Uterus (tissue), 4 donors: ENCODE results near the gene KPNA3. TPM values are rescaled to one million over a fixed set of nuclear protein-coding genes. Genes with fewer than 3 reads are reported as not detected.

Source experiments
- DNase-seq, 2 donors: peaks; one replicate each; pipeline ENCODE4 v3.0.0-alpha.2; 2019 to 2020
- H3K27ac ChIP-seq, 2 donors: fragments of 200-600 bp; sonication (generic); 1 replicate in 1 of 2; 2 replicates in 1 of 2; pipeline ENCODE4 v1.5.1; 2016 to 2018
- H3K27me3 ChIP-seq, 2 donors: fragments of 200-600 bp; sonication (generic); one replicate each; pipeline ENCODE4 v1.5.1; 2018 to 2019; ENCODE audit warnings: control low read depth in 1 of 2
- H3K36me3 ChIP-seq, 2 donors: fragments of 200-600 bp; sonication (generic); one replicate each; pipeline ENCODE4 v1.5.1; 2019; ENCODE audit warnings: control low read depth in 1 of 2
- H3K4me1 ChIP-seq, 2 donors: fragments of 200-600 bp; sonication (generic); one replicate each; pipeline ENCODE4 v1.5.1; 2018 to 2019; ENCODE audit warnings: control low read depth in 1 of 2
- H3K4me3 ChIP-seq, 2 donors: fragments of 200-600 bp; sonication (generic); 1 replicate in 1 of 2; 2 replicates in 1 of 2; pipeline ENCODE4 v1.5.1; 2018 to 2019; ENCODE audit warnings: mild to moderate bottlenecking in 1 of 2
- H3K9me3 ChIP-seq, 2 donors: fragments of 200-600 bp; sonication (generic); one replicate each; pipeline ENCODE4 v1.5.1; 2019; ENCODE audit warnings: control low read depth in 1 of 2
- CTCF ChIP-seq, 4 experiments: fragments of 200-600 bp in 2 of 4; fragments of 450-650 bp in 2 of 4; sonication (generic) in 2 of 4; IDR thresholded peaks; one replicate each; pipeline ENCODE4 v1.5.1; 2016 to 2019; ENCODE audit warnings: antibody characterized with exemption in 4 of 4, mild to moderate bottlenecking in 2 of 4, moderate library complexity in 1 of 4
- POLR2A ChIP-seq, 2 donors: fragments of 450-650 bp; IDR thresholded peaks; one replicate each; pipeline ENCODE4 v1.6.1; 2016; ENCODE audit warnings: antibody characterized with exemption in 2 of 2, mild to moderate bottlenecking in 1 of 2, moderate library complexity in 1 of 2
- intact Hi-C: fragments of 100-400 bp; cut with DNase I; formaldehyde crosslinking; loops from one replicate; pipeline ENCODE4 v1.15.1; 2023; ENCODE audit warnings: low total_unique reads
- total RNA-seq, 4 donors: library from RNA; depleted of rRNA in 3 of 4; stranded (reverse); fragments of >200 nt in 3 of 4; gene quantifications; one replicate each; pipeline versions ENCODE4 v1.1.0 to v1.2.4, GENCODE V29; 2014 to 2023
- donor health status: DM: yes; HTN: yes; CAD: no.

Gene KPNA3
- total RNA-seq, 4 donors from 2014 or later = 9.1 to 49.2 (median 30.3) TPM

DNA sequence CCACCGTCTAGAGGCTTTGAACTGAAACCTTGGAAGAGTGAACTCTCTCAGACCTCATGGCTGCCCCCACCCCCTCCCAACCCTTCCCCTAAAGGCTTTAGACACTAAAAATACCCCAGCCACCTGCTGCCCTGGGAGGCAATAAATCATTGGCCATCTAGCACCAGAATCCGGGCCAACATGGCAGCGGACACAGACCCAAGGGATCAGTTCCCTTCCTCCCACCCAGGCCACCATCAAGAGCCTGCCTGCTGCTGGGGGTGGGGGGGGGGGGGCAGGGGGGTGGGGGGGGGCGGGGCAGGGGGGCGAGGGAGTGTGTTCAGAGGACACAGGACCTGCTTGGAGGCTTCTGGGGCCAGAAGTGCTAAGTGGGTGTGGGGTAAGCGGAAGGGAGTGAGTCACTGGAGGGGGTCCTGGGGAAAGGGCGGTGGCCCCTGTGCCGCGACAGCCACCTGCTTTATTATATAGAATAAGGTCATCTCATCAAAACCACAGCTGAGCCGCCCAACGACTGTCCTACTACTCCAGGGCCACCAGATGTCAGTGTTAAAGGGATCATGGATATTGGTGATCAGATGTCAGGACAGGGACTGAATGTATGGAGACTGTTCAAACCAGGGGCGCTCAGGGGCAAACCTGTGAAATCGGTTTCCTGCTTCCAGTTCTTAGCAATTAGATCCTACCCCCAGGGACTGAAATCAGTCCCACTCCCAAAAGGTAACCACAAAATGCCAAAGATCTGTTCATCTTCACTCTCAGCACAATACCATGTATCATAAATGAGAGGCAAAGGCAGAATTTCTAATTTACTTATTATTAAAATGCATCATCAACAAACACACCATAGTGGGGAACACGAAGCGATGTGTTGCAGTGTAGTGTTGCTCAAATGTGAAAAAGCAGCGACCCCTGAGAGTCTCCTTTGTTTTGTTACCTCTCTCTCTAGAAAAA, 139.9 kb downstream of the KPNA3 start:
- Histone ChIP-seq H3K9me3 (no peaks in the 10 kb centered on the region), H3K4me1 (no peaks in the 10 kb centered on the region), H3K27me3 (no peaks in the 10 kb centered on the region), H3K36me3 (no peaks in the 10 kb centered on the region), H3K27ac (no peak overlapping the region), H3K4me3 (no peak overlapping the region)
- TF ChIP-seq CTCF (IDR thresholded peaks at IDR 0.05) = peak in 2 of 4 experiments; percentile 7 to 16
- TF ChIP-seq POLR2A (IDR thresholded peaks at IDR 0.05) = no peak
- intact Hi-C loops = no loop called here
- DNase-seq = no peak

DNA sequence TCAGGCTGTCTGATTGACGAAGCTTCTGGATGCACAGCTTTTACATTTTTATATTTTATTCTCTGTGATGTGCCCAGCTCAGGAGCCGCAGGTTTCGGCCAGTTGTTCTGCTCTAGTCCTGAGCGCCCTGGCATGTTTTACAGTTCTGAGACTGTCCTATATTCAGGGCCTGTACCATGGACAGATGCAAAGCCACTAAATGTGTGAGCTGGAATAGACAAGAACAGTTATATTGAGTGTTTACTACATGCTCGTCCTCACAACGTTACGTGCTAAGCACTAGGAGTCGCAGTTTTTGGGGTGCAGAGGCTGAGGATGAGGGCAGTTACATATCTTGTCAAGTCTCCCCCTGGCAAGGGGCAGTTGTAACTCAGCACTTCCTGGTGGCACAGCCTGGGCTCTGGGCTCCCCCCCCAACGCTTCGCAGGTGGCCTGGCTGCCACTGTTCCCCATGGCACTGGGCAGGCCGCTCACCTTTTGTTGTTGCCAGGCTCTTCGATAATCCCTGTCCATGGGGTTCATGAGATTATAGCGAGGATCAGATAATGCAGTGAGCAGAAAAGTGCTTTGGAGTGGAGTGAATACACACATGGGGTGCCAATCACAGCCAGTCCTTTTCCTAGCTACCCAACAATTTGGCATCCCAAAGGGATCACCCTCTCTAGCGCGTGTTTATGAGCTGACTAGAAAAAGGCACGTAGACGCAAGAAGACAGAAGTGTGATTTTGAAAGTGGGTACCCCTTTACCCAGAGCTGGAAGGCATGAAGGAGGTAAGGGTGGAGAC, 140.7 kb downstream of the KPNA3 start:
- no peak overlapping the region for H3K27ac ChIP-seq
- no peaks in the 10 kb centered on the region for H3K4me1 ChIP-seq
- H3K27me3 ChIP-seq = no peaks in the 10 kb centered on the region
- intact Hi-C loops = no loop called here
- TF ChIP-seq CTCF (IDR thresholded peaks at IDR 0.05) (no peak), POLR2A (IDR thresholded peaks at IDR 0.05) (no peak)
- no peak overlapping the region for H3K4me3 ChIP-seq
- DNase-seq = no peak
- no peaks in the 10 kb centered on the region for H3K36me3 ChIP-seq
- no peaks in the 10 kb centered on the region for H3K9me3 ChIP-seq

GRCh38 chr13:49649963-49650312, 142.5 kb downstream of the KPNA3 start:
- intact Hi-C loops = no loop called here
- DNase-seq = no peak
- Histone ChIP-seq H3K36me3 (no peaks in the 10 kb centered on the region), H3K27ac (no peak overlapping the region), H3K4me3 (no peak overlapping the region), H3K4me1 (no peaks in the 10 kb centered on the region), H3K27me3 (no peaks in the 10 kb centered on the region), H3K9me3 (no peaks in the 10 kb centered on the region)
- TF ChIP-seq CTCF (IDR thresholded peaks at IDR 0.05) (no peak), POLR2A (IDR thresholded peaks at IDR 0.05) (no peak)

Other genes starting within 250 kb of the KPNA3 start
- 10 to 100 TPM in 3 of 4 donors, 1 to 10 TPM in 1; 4.4 to 24.6 (median 19.1) TPM for gene RCBTB1, start 207.1 kb downstream of the KPNA3 start, total RNA-seq
- 1 to 10 TPM in 2 of 4 donors, under 1 TPM in 1, not detected in 1; 0.21 to 1.5 (median 1.2) TPM for gene ARL11, start 164.2 kb downstream of the KPNA3 start, total RNA-seq
- 10 to 100 TPM; 47.0 to 99.4 (median 79.7) TPM for gene EBPL, start 101.2 kb downstream of the KPNA3 start, total RNA-seq
- 10 to 100 TPM in 1 of 4 donors, 1 to 10 TPM in 2, under 1 TPM in 1; 0.59 to 10.2 (median 4.3) TPM for gene SPRYD7, start 143.7 kb upstream of the KPNA3 start, total RNA-seq
- gene TRIM13, start 204.4 kb upstream of the KPNA3 start, total RNA-seq = 10 to 100 TPM; 19.7 to 54.5 (median 31.0) TPM
- gene KCNRG, start 222.8 kb upstream of the KPNA3 start, total RNA-seq = 1 to 10 TPM in 2 of 4 donors, under 1 TPM in 1, not detected in 1; 0.51 to 6.4 (median 1.7) TPM